GM21723 (cell line): Measurements from ENCODE around the gene SMG1.
A peak's percentile ranks its signal among the peaks of the same experiment; 100 is the strongest.
"Not testable (repeated sequence)": the region's sequence is repeated elsewhere in the genome, so short reads cannot be mapped to it uniquely, and the experiment has no call there.

Experiments
- ATAC-seq: cut with Tn5 transposase; IDR thresholded peaks from one replicate; pipeline ENCODE4 v1.9.1; 2021; ENCODE audit warnings: mild to moderate bottlenecking, moderate library complexity; ENCODE audit not compliant: unreplicated experiment

SMG1 gene

GRCh38 chr16:18936727-18937340 is 10.6 kb upstream of the SMG1 start:
- no peak for ATAC-seq

- ATAC-seq, result no peak
These were observed 7.3 kb upstream of the SMG1 start for GRCh38 chr16:18933501-18933900.

GRCh38 chr16:18932243-18932987 is 6.2 kb upstream of the SMG1 start:
- ATAC-seq, result no peak

GRCh38 chr16:18931756-18932155 is 5.5 kb upstream of the SMG1 start:
- ATAC-seq, result no peak

- ATAC-seq, result not testable (repeated sequence)
These were observed 3.9 kb upstream of the SMG1 start for GRCh38 chr16:18930095-18930494.

- ATAC-seq, result not testable (repeated sequence)
These were observed 1.9 kb upstream of the SMG1 start for GRCh38 chr16:18928073-18928472.

GRCh38 chr16:18925215-18925985 is 808 bp downstream of the SMG1 start:
- peak; percentile 60 for ATAC-seq

GRCh38 chr16:18923935-18924334 is 2.3 kb downstream of the SMG1 start:
- not testable (repeated sequence) for ATAC-seq

- ATAC-seq, result not testable (repeated sequence)
These were observed 3.1 kb downstream of the SMG1 start for GRCh38 chr16:18923124-18923523.

GRCh38 chr16:18909585-18909984 is 16.6 kb downstream of the SMG1 start:
- ATAC-seq, result not testable (repeated sequence)

- ATAC-seq, result not testable (repeated sequence)
These were observed 17.5 kb downstream of the SMG1 start for GRCh38 chr16:18908716-18909115.

GRCh38 chr16:18902778-18903177 is 23.4 kb downstream of the SMG1 start:
- ATAC-seq, result not testable (repeated sequence)

GRCh38 chr16:18902044-18902443 is 24.2 kb downstream of the SMG1 start:
- ATAC-seq, result not testable (repeated sequence)

- ATAC-seq, result not testable (repeated sequence)
These were observed 25.0 kb downstream of the SMG1 start for GRCh38 chr16:18901194-18901593.

- ATAC-seq, result not testable (repeated sequence)
These were observed 41.8 kb downstream of the SMG1 start for GRCh38 chr16:18884456-18884855.

GRCh38 chr16:18877734-18878133 is 48.5 kb downstream of the SMG1 start:
- ATAC-seq, result not testable (repeated sequence)

GRCh38 chr16:18877259-18877658 is 48.9 kb downstream of the SMG1 start:
- ATAC-seq, result not testable (repeated sequence)

- not testable (repeated sequence) for ATAC-seq
These were observed 49.9 kb downstream of the SMG1 start for GRCh38 chr16:18876301-18876700.

- ATAC-seq, result not testable (repeated sequence)
These were observed 57.0 kb downstream of the SMG1 start for GRCh38 chr16:18869043-18869771.

- not testable (repeated sequence) for ATAC-seq
These were observed 59.9 kb downstream of the SMG1 start for GRCh38 chr16:18866277-18866823.

GRCh38 chr16:18862891-18863290 is 63.3 kb downstream of the SMG1 start:
- not testable (repeated sequence) for ATAC-seq
